WTC11 (cell line): ENCODE data around the gene DRC3. TPM values are rescaled to one million over a fixed set of nuclear protein-coding genes. Genes with fewer than 3 reads are reported as not detected.

Experiments used
- ATAC-seq: fragments of 200-7000 bp; cut with Tn5 transposase; 2 replicates; pipeline ENCODE4 v1.10.0; 2021; ENCODE audit warnings: mild to moderate bottlenecking, moderate library complexity
- CTCF ChIA-PET: fragments of 300-600 bp; sonication (Branson Sonifier 250); formaldehyde crosslinking; loops from one replicate; lab custom pipeline; 2021; ENCODE audit warnings: antibody characterized with exemption; lab: Charles Lee
- POLR2A ChIA-PET: fragments of 350-600 bp; sonication (Branson Sonifier 250); formaldehyde crosslinking; loops from one replicate; lab custom pipeline; 2021; ENCODE audit warnings: antibody characterized with exemption; lab: Charles Lee
- DNase-seq: peaks from one replicate; pipeline ENCODE4 v3.0.0; 2021; ENCODE audit warnings: low spot score
- H3K27ac Mint-ChIP-seq: 2 replicates; pipeline ENCODE4 v1.8.0; 2021; ENCODE audit warnings: mixed read lengths
- H3K27me3 Mint-ChIP-seq: 2 replicates; pipeline ENCODE4 v1.8.0; 2021; ENCODE audit warnings: low read depth, mild to moderate bottlenecking, moderate library complexity, mixed read lengths
- H3K36me3 Mint-ChIP-seq: 2 replicates; pipeline ENCODE4 v1.8.0; 2021; ENCODE audit warnings: mixed read lengths
- H3K4me1 Mint-ChIP-seq: 2 replicates; pipeline ENCODE4 v1.8.0; 2022; ENCODE audit warnings: mixed read lengths
- H3K4me3 Mint-ChIP-seq: 2 replicates; pipeline ENCODE4 v1.8.0; 2021; ENCODE audit warnings: mild to moderate bottlenecking, moderate library complexity, mixed read lengths
- H3K9me3 Mint-ChIP-seq: 2 replicates; pipeline ENCODE4 v1.8.0; 2021; ENCODE audit warnings: mixed read lengths
- ATF2 ChIP-seq: sonication (generic); formaldehyde crosslinking; IDR thresholded peaks from 2 replicates; pipeline ENCODE4 v1.8.1; 2022; ENCODE audit warnings: low read depth, missing genetic modification reagents, borderline replicate concordance
- ATF6 ChIP-seq: sonication (generic); formaldehyde crosslinking; IDR thresholded peaks from 2 replicates; pipeline ENCODE4 v1.8.1; 2023; ENCODE audit warnings: mild to moderate bottlenecking, missing genetic modification reagents
- CBFB ChIP-seq: sonication (generic); formaldehyde crosslinking; IDR thresholded peaks from 2 replicates; pipeline ENCODE4 v1.8.1; 2022; ENCODE audit warnings: mild to moderate bottlenecking, low read depth, missing genetic modification reagents
- GTF2I ChIP-seq: fragments of 250-450 bp; sonication (Bioruptor Pico); conservative IDR thresholded peaks from 2 replicates; pipeline ENCODE4 v1.4.0; 2021; ENCODE audit warnings: mild to moderate bottlenecking
- HMGA2 ChIP-seq: fragments of 250-450 bp; sonication (Bioruptor Pico); IDR thresholded peaks from 2 replicates; pipeline ENCODE4 v1.4.0; 2021; ENCODE audit warnings: mild to moderate bottlenecking, moderate library complexity
- NFYB ChIP-seq: sonication (generic); formaldehyde crosslinking; conservative IDR thresholded peaks from 2 replicates; pipeline ENCODE4 v1.8.0; 2022; ENCODE audit warnings: low read depth, missing genetic modification reagents
- NR2C2 ChIP-seq: sonication (generic); formaldehyde crosslinking; IDR thresholded peaks from 2 replicates; pipeline ENCODE4 v1.8.0; 2022; ENCODE audit warnings: mild to moderate bottlenecking, missing genetic modification reagents
- RORB ChIP-seq: fragments of 250-450 bp; sonication (Bioruptor Pico); IDR thresholded peaks from 2 replicates; pipeline ENCODE4 v1.9.0; 2021; ENCODE audit warnings: mild to moderate bottlenecking
- SOX15 ChIP-seq: fragments of 250-450 bp; sonication (Bioruptor Pico); IDR thresholded peaks from 2 replicates; pipeline ENCODE4 v1.9.0; 2021; ENCODE audit warnings: mild to moderate bottlenecking
- ZNF425 ChIP-seq: fragments of 250-450 bp; sonication (Bioruptor Pico); conservative IDR thresholded peaks from 2 replicates; pipeline ENCODE4 v1.9.0; 2021; ENCODE audit warnings: mild to moderate bottlenecking
- ZNF532 ChIP-seq: fragments of 250-450 bp; sonication (Bioruptor Pico); IDR thresholded peaks from 2 replicates; pipeline ENCODE4 v1.9.0; 2021; ENCODE audit warnings: mild to moderate bottlenecking, borderline replicate concordance
- total RNA-seq: library from RNA; stranded (reverse); gene quantifications from 3 replicates; pipeline ENCODE4 v1.2.3, GENCODE V29; 2021
- TF ChIP-seq, protein P1 (sequence below): sonication (generic); formaldehyde crosslinking; IDR thresholded peaks from 2 replicates; pipeline ENCODE4 v1.8.1; 2023; ENCODE audit warnings: mild to moderate bottlenecking, missing genetic modification reagents, moderate library complexity
- TF ChIP-seq, protein P2 (sequence below): sonication (generic); formaldehyde crosslinking; IDR thresholded peaks from 2 replicates; pipeline ENCODE4 v1.8.1; 2023; ENCODE audit warnings: mild to moderate bottlenecking, missing genetic modification reagents, borderline replicate concordance
- TF ChIP-seq, protein P3 (sequence below): sonication (generic); formaldehyde crosslinking; IDR thresholded peaks from 2 replicates; pipeline ENCODE4 v1.8.0; 2023; ENCODE audit warnings: missing genetic modification reagents, mild to moderate bottlenecking, borderline replicate concordance

DRC3 gene
- total RNA-seq, 1 experiment from 2014 or later, result 0.42 TPM

- Mint-ChIP-seq H3K4me3 (no peak overlapping the region), H3K27me3 (no peaks in the 10 kb centered on the region), H3K36me3 (no peaks in the 10 kb centered on the region), H3K4me1 (peaks cover 22% of the 10 kb centered on the region), H3K9me3 (no peaks in the 10 kb centered on the region), H3K27ac (no peak overlapping the region)
- TF ChIP-seq HMGA2 (CRISPR knock-in tag) (no peak), ATF2 (CRISPR knock-in tag) (no peak), NR2C2 (no peak), GTF2I (CRISPR knock-in tag) (no peak), ZNF425 (CRISPR knock-in tag) (no peak)
- TF ChIP-seq, protein P1, sequence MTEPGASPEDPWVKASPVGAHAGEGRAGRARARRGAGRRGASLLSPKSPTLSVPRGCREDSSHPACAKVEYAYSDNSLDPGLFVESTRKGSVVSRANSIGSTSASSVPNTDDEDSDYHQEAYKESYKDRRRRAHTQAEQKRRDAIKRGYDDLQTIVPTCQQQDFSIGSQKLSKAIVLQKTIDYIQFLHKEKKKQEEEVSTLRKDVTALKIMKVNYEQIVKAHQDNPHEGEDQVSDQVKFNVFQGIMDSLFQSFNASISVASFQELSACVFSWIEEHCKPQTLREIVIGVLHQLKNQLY, result no peak
- TF ChIP-seq, all 79 proteins: peak for 0
- DNase-seq (no peak), ATAC-seq (no peak)
- CTCF ChIA-PET, result interaction anchor here (1.4 to 2.9 kb wide), 2 partner anchors 11 to 42 kb away, joined by 4 to 16 read pairs; partner anchors contain the start of genes DRC3 and TOM1L2
- POLR2A ChIA-PET, result interaction anchor here (1.1 kb wide), 1 partner anchor 92 kb away, joined by 4 read pairs; no protein-coding TSS in a partner anchor
Observed at GRCh38 chr17:17929655-17930380, 42.8 kb upstream of the DRC3 start.

DNA sequence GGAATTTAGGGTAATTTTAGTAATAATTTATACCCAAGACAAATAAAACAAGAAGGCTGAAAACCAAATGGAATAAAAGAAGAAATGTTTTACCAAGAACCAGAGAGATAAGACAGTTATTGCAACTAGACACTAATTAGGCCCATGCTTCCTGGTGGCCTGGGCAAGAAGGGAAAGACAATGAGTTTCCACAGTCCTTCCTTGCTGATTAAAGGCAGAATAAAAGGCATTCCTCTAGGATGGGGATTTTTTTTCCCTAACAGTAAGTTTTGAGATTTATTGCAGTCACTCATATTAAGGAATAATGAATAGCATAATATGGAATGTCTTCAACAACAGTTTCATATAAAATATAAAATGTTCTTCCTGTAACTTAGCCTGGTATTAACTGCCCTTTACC, 42.0 kb upstream of the DRC3 start:
- DNase-seq, result no peak
- peaks cover 22% of the 10 kb centered on the region for H3K4me1 Mint-ChIP-seq
- H3K36me3 Mint-ChIP-seq, result no peaks in the 10 kb centered on the region
- ATAC-seq, result no peak
- ChIA-PET CTCF (interaction anchor here (1.3 to 1.6 kb wide), 2 partner anchors 9 to 40 kb away, joined by 3 to 6 read pairs; no protein-coding TSS in a partner anchor), POLR2A (no interaction called here)
- no peak overlapping the region for H3K27ac Mint-ChIP-seq
- H3K27me3 Mint-ChIP-seq, result no peaks in the 10 kb centered on the region
- no peak overlapping the region for H3K4me3 Mint-ChIP-seq
- H3K9me3 Mint-ChIP-seq, result no peaks in the 10 kb centered on the region
- no peak for TF ChIP-seq ZNF532 (CRISPR knock-in tag)
- TF ChIP-seq SOX15 (CRISPR knock-in tag), result no peak
- no peak for TF ChIP-seq CBFB
- TF ChIP-seq, protein P2, sequence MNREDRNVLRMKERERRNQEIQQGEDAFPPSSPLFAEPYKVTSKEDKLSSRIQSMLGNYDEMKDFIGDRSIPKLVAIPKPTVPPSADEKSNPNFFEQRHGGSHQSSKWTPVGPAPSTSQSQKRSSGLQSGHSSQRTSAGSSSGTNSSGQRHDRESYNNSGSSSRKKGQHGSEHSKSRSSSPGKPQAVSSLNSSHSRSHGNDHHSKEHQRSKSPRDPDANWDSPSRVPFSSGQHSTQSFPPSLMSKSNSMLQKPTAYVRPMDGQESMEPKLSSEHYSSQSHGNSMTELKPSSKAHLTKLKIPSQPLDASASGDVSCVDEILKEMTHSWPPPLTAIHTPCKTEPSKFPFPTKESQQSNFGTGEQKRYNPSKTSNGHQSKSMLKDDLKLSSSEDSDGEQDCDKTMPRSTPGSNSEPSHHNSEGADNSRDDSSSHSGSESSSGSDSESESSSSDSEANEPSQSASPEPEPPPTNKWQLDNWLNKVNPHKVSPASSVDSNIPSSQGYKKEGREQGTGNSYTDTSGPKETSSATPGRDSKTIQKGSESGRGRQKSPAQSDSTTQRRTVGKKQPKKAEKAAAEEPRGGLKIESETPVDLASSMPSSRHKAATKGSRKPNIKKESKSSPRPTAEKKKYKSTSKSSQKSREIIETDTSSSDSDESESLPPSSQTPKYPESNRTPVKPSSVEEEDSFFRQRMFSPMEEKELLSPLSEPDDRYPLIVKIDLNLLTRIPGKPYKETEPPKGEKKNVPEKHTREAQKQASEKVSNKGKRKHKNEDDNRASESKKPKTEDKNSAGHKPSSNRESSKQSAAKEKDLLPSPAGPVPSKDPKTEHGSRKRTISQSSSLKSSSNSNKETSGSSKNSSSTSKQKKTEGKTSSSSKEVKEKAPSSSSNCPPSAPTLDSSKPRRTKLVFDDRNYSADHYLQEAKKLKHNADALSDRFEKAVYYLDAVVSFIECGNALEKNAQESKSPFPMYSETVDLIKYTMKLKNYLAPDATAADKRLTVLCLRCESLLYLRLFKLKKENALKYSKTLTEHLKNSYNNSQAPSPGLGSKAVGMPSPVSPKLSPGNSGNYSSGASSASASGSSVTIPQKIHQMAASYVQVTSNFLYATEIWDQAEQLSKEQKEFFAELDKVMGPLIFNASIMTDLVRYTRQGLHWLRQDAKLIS (CRISPR knock-in tag), result no peak
- TF ChIP-seq RORB, result no peak
- TF ChIP-seq, protein P3, sequence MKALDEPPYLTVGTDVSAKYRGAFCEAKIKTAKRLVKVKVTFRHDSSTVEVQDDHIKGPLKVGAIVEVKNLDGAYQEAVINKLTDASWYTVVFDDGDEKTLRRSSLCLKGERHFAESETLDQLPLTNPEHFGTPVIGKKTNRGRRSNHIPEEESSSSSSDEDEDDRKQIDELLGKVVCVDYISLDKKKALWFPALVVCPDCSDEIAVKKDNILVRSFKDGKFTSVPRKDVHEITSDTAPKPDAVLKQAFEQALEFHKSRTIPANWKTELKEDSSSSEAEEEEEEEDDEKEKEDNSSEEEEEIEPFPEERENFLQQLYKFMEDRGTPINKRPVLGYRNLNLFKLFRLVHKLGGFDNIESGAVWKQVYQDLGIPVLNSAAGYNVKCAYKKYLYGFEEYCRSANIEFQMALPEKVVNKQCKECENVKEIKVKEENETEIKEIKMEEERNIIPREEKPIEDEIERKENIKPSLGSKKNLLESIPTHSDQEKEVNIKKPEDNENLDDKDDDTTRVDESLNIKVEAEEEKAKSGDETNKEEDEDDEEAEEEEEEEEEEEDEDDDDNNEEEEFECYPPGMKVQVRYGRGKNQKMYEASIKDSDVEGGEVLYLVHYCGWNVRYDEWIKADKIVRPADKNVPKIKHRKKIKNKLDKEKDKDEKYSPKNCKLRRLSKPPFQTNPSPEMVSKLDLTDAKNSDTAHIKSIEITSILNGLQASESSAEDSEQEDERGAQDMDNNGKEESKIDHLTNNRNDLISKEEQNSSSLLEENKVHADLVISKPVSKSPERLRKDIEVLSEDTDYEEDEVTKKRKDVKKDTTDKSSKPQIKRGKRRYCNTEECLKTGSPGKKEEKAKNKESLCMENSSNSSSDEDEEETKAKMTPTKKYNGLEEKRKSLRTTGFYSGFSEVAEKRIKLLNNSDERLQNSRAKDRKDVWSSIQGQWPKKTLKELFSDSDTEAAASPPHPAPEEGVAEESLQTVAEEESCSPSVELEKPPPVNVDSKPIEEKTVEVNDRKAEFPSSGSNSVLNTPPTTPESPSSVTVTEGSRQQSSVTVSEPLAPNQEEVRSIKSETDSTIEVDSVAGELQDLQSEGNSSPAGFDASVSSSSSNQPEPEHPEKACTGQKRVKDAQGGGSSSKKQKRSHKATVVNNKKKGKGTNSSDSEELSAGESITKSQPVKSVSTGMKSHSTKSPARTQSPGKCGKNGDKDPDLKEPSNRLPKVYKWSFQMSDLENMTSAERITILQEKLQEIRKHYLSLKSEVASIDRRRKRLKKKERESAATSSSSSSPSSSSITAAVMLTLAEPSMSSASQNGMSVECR, result no peak
- no peak for TF ChIP-seq NFYB (CRISPR knock-in tag)
- TF ChIP-seq ATF6 (CRISPR knock-in tag), result no peak
